ENCODE data around the gene ECT2L.

The ECT2L gene, protein sequence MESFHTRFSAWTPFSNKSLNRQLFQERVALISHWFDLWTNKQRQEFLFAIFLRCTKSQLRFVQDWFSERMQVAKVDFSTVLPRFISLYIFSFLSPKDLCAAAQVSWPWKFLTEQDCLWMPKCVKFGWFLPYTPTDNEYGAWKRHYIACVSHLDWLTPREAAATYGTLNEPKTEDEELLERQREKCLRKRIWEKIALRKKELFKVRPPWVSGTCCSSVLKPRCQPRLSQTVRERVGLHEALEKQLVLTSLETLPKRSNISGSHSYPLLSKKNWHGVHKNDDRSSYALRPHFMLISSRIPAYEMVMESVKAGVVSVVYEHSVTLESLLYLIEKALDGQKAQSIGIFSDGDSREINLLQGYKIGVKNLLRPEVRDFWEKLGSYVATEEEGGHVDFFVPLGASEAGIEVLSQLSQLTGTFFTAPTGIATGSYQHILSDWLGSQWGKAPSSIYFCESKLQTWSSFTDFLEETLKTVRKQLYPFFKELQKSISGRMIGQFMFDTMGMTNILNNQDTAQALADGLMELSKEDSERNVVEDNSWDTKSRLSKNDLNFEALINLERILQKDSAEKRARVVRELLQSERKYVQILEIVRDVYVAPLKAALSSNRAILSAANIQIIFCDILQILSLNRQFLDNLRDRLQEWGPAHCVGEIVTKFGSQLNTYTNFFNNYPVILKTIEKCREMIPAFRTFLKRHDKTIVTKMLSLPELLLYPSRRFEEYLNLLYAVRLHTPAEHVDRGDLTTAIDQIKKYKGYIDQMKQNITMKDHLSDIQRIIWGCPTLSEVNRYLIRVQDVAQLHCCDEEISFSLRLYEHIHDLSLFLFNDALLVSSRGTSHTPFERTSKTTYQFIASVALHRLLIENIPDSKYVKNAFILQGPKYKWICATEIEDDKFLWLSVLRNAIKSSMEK

DNA sequence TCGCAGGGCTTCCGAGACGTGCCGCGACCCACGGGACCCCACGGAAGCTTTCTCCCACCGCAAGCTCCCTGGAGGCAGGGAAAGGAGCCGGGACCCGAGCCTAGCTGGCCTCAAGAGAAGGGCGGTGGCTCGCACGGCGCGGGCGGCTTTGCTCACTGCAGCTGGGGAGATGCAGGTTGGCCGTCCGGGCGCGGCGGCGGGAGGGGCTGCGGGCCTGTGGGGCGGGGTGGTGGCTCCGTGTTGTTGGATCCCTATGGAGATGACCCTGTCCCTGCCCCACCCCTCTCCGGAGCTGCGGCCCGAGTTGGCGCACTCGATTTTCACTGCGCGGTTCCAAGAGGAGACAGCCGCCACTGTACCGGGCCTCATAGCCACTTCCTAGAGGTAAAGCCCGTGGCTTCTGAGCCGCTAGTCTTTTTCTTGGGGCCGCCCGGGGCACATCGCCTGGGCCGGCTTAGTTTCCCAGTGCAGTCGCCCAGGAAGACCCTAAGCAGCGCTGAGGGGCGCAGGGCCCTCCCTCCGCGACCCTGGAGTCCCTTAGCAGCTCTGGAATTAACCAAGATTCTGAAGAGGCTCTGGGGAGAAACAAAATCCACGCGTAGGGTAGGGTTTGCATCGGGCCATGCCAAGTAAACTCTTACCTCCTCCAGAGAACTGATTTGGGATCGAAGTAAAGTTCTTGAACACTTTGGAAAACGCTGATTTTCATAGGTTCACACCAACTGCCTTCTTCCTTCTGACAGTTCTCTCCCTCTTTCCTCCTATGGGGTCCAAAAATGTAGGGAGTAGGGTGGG lies at the start of gene ECT2L:
ECT2L (plus strand) TSS at position 279 of the 795 bp plus-strand sequence. CDS start 17,188 bp downstream, outside the sequence.
- no peak for DNase-seq

DNA sequence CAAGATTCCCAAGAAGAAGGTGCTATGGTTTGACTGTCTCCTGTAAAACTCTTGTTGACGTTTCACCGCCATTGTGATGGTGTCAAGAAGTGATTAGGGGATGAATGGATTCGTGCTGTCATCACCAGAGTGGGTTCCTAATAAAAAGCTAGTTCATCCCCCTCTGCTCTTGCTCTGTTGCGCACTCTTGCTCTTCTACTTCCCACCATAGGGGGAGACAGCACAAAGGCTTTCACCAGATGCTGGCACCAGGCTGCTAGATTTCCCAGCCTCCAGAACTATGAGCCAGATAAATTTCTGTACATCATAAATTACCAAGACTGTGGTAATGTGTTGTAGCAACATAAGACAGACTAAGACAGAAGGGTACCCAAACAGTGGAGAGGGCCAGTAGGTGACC lies 43.9 kb upstream of the ECT2L start:
- no peak for DNase-seq

DNA sequence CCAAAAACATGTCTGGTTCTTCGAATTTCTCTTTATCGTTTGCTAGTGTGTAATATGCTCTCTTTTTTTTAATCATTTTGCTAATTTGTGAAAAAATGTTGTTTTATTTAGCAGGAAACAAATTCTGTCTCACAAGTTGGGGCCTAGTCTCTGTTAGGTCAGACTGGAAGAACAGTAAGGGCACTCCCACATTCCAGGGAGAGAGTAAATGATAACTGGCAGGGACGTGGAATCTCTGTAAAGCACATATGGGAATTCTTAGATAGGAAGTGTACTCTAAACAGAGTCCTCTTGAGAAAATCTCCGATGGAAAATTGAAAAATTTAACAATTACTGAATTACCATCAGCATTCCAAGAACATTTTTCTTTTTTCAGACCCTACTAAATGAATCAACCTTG lies 38.8 kb upstream of the ECT2L start:
- DNase-seq, result no peak

DNA sequence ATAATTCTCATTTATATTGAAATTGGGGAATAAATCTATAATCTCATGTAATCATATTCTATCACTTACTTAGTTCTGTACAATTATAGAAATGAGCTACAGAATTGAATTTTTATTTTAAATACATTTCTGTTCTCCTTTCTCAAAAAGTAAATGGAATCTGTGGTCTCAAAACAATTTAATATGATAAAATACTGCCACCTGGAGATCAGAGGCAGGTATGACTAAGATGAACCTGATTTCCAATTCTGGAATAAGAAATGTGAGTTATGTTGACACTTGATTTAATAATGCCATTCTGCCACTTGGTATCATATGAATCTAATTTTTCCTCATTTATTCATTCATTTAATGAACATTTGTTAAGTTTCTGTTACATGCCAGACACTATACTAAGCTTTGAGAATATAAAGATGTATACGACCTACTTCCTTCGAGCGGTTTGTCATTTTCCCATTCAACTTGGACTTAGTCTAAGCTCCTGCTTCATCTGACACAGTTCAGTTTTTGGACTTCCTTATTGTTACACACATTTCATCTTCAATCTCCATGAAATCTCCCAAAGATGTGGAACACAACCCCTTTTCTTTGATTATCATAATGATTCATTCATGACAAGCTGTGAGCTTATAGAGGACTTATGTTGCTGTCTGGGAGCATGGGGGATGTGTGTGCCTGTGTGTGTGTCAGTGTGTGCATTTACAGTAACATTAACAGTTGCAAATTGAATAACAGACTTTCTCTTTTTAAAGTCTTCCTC lies 29.8 kb upstream of the ECT2L start:
- DNase-seq, result no peak

DNA sequence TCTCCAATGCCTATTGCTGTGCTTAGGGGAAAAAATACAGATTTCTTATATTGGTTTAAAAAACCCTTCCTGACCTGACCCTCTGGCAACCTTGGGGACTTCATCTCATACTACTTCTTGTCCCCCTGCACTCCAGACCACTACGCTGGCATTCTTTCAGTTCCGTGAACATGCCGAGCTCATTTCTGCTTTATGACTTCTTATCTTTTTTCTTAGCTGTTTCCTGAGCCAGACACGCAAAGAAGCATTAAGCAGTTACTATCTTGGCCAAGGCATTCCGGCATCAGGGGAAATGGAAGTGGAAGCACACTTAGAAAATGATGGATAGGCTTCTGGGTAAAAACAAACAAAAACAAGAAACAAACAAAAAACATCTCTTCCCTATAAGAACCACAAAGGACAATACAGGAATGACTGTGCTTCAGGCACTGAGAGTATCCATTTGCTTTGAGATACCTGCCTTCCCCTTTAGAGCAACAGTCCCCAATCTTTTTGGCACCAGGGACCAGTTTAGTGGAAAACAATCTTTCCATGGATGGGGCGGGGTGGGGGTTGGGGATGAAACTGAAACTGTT lies 26.7 kb upstream of the ECT2L start:
- DNase-seq, result no peak

DNA sequence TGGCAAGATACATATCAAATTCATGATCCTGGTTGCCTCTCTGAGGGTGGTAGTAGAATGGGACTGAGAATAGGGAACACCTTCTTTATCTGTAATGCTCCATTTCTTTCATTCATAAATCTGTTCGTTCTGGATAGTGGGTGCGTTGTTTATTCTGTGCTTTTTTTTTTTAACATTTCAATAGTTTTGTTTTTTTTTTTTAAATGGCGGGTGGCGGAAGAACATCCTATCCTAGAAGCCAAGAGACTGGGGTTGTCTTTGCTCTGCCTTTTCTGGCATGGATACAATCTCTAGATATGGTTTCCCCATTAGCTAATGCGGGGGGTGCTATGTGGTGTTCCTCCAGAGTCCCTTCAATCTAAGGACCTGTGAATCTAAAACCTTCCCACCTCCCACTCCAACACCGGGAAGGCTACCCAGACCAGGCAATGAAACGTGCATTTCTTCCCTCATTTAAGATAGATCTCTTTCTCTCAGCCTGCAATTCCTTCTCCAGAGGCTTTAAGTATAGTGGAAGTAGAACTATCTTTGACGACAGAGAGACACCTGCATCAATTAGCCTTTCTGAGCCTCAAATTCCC lies 23.2 kb upstream of the ECT2L start:
- no peak for DNase-seq

DNA sequence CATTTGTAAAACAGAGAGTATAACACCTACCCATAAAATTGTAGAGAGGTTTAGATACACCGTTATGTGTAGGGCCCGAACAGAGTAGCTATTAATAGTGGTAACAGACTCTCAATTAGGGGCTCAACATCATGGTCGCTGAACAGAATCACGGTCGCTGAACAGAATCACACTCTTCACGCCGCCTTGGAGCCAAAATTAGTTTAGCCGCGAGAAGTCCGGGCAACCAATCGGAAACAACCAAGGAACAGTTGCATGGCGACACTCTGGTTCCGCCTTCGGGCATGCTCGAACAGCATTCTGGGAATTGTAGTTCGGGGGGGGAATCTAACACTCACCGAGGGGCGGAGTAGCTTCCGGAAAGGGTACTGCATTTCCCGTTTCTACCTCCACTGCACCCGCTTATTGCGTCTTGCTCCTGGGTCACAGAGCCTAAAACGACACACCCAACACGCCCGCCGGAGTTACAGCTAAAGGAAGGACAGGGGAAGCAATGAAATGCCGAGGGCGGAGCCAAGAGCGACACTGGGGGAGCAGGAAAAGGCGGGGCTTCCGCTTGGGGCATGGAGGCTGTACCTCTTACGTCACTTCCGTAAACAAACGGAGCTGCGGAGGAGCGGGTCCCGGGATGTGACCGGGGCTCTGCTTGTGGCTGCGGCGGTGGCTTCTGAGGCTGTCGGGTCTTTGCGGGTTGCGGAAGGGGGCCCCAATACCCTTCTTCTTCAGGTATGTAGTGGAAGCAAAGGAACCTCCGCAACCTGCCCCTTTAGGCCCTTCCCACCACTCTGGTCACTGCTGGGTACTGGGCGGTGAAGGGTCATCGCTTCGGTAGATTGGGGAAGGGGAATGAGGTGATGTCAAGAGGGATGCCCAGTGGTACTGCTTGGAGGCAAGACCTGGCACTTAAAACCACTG lies 22.5 kb upstream of the ECT2L start, which contains the start of gene CCDC28A:
CCDC28A (plus strand) TSS at position 593 of the 915 bp plus-strand sequence. CDS start 2,352 bp downstream, outside the sequence.
- DNase-seq, result peak; percentile 97

DNA sequence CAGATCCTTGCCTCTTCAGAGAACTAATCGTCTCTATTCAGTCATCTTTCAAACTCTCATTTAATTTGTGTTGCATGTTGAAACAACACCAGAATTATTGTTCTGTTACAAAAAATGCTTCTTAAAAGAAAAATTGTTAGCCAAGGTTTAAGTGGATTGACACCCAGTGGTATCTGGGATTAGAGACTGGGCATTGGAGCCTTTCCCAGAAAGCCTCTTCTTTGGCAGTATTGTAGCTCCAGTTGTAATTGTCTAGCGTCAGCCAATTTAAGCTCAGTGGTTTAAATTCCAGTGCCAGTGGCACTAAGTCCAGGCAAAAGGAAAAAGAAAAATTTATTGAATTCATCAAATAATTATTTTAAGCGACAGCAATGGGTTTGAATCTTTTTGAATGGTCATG lies 21.5 kb upstream of the ECT2L start:
- DNase-seq, result no peak

DNA sequence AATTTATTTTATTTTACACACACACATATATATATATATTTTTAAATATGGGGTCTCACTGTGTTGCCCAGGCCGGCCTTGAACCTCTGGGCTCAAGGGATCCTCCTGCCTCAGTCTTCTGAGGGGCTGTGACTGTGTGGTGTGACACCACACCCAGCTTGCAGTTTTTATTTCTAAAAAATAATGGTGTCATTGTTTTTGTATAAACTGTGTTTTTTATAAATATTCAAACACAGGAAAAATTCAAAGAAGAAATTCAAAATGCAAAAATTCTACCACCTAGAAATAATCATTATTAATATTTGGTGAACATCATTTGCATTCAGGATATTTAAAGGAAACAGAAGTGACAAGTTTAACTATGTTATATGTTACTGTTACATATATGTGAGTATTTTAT lies 19.2 kb upstream of the ECT2L start:
- DNase-seq, result no peak

DNA sequence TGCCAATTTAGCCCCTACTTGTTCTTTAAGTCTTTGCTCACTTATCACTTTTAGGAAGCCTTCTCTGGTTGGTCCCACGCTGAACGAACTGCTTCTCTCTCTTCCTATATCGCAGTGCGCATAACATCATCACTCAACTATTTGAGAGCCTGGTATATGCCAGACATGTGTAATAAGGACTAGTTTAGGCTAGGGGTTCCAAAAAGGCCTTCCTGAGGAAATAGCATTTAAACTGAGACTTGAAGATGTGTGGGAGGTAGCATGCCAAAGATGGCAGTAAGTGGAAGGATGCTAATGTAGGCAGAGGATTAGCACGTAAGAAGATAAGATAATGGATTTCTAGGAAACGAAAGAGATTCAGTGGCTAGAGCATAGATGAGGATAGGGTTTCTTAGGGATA lies 17.6 kb upstream of the ECT2L start:
- DNase-seq, result no peak

DNA sequence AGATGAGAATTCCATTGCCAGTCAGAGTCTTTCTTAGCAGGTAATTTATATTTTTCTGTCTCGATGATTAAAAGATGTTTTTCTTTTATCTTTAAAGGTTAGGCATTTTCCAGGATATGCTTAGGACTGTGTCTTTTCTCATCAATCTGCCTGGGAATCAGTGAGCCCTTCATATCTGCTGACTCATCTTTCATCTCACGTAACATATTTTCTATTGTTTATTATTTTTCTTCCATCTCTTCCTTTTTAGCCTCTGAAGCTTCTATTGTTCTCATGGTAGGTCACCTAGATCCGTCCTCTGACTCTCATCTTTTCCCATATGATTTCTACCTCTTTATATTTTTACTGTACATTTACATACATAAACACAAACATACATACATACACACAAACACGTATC lies 13.6 kb upstream of the ECT2L start:
- DNase-seq, result no peak

DNA sequence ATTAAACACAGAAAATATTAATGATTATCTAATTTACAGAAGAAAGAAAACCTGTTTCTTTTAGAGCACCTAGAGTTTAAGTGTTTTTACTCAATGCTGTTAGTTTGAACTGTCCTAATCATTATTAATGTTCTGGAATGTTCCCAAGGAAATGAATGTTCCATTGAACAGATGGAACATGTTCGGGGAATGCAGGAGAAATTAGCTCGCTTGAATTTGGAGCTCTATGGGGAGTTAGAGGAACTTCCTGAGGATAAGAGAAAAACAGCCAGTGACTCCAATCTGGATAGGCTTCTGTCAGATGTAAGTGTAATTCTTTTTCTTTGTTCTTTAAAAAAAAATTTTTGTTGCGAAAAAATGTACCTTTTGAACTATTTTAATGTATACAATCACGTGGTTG lies 10.8 kb upstream of the ECT2L start:
- DNase-seq, result no peak

DNA sequence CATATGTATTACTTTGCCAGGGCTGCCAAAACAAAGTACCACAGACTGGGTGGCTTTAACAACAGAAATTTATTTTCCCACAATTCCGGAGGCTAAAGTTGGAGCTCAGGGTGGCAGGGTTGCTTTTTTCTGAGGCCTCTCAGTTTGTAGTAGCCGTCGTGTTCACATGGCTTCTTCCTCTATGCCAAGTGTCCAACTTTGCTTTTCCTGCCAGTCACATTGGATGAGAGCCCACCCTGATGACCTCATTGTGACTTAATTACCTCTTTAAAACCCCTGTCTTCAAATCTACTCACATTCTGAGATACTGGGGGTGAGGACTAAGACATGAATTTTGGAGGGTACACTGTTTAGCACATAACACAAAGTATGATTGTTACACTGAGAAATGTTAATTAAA lies 9.9 kb upstream of the ECT2L start:
- no peak for DNase-seq

DNA sequence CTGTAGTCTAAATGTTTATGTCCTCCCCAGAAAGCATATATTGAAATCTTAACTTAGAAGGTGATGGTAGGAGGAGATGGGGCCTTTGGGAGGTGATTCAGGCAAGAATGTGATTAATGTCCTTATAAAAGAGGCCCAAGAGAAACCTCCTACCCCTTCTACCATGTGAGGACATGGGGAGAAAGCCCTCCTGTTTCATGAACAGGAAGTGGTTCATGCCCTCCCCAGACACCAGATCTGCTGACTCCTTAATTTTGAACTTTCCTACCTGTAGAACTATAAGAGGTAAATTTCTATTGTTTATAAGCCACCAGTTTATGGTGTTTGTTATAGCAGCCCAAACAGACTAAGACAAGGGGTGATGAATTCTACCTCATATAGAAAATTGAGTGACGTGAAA lies 8.7 kb upstream of the ECT2L start:
- DNase-seq, result no peak

DNA sequence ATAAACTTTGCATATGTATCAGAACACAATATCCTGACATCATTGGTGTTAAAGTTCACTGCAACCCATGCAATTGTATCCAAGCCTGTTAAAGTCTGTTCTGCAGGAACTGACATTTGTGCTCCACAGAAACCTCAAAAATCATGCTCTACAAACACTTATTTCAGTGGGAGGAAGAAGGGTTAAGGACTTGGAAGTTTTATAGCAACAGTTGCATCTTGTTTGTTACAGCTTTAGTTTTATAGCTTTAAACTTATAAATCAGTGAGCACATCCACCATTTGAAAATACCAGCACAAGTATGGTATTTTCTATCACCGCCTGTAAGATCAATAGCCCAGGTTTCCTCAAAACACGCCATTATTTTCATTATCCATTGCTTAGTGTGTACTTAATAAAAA lies 884 bp downstream of the ECT2L start:
- DNase-seq, result no peak

DNA sequence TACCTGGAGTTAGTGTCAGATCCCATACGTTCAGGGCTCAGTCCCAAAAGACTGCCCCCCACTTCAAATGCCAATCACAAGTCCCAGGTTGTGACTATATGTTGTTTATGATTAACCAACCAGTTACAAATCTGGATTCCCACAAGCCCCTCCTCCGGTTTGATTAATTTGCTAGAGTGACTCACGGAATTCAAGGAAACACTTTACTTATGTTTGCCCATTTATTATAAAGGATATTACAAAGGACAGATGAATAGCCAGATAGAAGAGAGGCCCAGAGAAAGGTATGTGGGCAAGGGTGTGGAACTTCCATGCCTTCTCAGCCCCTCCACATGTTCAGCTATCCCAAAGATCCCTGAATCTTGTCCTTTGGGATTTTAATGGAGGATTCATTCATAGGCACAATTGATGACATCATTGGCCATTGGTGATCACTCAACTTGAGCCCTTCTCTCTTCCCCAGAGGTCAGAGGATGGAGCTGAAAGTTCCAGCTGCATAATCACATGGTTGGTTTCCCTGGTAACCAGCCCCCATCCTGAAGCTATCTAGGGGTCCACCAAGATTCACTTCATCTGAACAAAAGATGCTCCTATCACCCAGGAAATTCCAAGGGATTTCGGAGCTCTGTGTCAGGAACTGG lies 2.0 kb downstream of the ECT2L start:
- no peak for DNase-seq

DNA sequence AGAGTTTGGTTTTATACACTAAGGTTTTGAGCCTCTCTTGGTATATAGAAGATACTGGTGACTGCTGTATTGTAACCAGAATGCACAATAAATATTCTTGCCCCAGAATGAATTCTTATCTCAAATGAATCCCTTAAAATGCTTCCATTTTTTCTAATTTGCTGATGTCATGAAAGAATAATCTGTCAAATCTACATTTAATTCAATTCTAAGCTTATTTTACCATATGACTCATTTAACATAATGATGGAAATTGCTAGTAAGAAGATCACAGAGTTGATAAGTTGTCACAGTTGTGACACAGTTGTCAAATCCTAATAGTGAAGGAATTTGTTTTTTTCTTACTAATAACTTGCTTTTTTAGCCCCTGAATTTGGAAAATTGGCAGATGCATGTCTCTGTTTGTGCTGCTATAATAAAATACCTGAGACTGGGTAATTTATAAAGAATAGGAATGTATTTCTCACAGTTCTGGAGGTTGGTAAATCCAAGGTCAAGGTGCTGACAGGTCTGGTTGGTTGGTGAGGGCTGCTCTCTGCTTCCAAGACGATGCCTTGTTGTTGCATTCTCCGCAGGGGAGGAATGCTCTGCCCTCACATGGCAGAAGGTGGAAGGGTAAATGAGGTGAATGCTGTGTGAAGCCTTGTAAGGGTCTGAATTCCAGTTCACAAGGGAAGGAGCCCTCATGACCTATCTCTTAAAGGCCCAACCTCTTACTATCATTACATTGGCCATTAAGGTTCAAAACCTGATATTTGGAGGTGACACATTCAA lies 4.7 kb downstream of the ECT2L start:
- no peak for DNase-seq

DNA sequence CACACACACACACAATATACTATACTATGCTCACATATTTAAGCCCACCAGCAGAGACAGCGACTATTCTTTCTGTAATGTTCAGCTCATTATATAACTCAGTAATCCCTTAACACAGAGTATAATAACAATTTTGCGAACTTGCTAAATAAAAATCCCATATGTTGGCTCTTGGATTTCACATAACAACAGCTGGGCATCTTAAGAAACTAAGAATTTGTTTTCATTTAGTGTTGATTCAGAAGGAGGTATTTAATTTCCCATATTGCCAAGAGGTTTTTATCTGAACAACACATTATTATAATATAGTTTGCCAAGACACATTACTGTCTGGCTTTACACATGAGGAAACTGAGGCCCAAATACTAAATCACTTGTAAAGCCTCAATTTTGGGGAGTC lies 7.4 kb downstream of the ECT2L start:
- DNase-seq, result no peak

DNA sequence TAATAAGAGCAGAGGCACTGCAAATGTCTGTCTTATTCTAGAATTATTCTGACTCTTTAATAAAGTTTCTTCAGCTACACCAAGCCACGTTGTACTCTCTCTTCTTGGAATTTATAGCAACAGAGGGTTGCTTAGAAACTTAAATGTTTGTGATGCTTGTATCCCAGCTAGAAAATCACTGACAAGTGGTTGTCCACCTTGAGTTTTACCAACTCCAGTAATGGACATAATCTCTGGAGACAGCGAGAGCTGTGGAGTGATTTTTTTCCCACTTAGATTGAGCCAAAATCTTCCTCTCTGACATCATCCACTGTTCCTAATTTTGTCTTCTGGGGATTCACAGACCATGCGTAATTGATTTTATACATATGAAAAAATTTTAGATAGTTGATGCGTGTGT lies 8.0 kb downstream of the ECT2L start:
- no peak for DNase-seq

All from activated effector memory CD4-positive, alpha-beta T cell treated with anti-CD3 and anti-CD28 coated beads, Interleukin-2, amount 50 U/mL, for 16 hours (primary cell).